ENCODE data around the gene ATXN1.

DNA sequence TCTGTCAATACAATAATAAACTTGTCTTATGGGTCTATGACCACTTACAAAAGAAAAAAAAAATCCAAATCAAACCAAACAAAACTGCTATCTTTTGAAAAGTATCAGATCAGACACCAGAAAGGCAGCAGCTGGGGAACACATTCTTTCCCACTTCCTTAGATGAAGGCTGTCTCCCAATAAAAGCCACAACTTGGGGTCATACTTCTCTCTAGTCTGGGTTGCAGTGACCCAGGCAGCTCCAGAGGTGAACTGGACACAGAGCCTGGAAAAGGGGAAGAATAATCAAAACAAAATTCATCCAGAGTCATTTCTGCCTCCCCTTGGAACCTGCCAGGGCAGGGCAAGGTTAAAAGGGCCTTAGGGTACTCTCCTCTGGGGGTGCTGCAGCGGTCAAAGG, 19.1 kb downstream of the ATXN1 start:
- TF ChIP-seq, protein P1, sequence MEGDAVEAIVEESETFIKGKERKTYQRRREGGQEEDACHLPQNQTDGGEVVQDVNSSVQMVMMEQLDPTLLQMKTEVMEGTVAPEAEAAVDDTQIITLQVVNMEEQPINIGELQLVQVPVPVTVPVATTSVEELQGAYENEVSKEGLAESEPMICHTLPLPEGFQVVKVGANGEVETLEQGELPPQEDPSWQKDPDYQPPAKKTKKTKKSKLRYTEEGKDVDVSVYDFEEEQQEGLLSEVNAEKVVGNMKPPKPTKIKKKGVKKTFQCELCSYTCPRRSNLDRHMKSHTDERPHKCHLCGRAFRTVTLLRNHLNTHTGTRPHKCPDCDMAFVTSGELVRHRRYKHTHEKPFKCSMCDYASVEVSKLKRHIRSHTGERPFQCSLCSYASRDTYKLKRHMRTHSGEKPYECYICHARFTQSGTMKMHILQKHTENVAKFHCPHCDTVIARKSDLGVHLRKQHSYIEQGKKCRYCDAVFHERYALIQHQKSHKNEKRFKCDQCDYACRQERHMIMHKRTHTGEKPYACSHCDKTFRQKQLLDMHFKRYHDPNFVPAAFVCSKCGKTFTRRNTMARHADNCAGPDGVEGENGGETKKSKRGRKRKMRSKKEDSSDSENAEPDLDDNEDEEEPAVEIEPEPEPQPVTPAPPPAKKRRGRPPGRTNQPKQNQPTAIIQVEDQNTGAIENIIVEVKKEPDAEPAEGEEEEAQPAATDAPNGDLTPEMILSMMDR (optimal IDR thresholded peaks at IDR 0.05 in 1 of 3, IDR thresholded peaks at IDR 0.05 in 1 of 3, conservative IDR thresholded peaks at IDR 0.05 in 1 of 3; ENCODE audit: extremely low read depth in 1 of 3, insufficient read depth in 2 of 3, low read length in 3 of 3) = no peak
- no peak for TF ChIP-seq EZH2 (IDR thresholded peaks at IDR 0.05; ENCODE audit: low read length)

Data from keratinocyte (primary cell).